NOMO-1 treated with dmso at 0.1 percent for 144 hours (cell line): ENCODE results near the gene PRRC2A.
A peak's percentile ranks its signal among the peaks of the same experiment; 100 is the strongest.

Experiments used
- DNase-seq: peaks from one replicate; lab custom pipeline; 2025; ENCODE audit not compliant: unreplicated experiment; lab: John Stamatoyannopoulos, UW

PRRC2A gene

GRCh38 chr6:31620586-31621319 is at the start of gene PRRC2A:
PRRC2A (plus strand) TSS chr6:31620715; CDS start chr6:31622790, 2,075 bp downstream.
- DNase-seq = peak; percentile 79

DNA sequence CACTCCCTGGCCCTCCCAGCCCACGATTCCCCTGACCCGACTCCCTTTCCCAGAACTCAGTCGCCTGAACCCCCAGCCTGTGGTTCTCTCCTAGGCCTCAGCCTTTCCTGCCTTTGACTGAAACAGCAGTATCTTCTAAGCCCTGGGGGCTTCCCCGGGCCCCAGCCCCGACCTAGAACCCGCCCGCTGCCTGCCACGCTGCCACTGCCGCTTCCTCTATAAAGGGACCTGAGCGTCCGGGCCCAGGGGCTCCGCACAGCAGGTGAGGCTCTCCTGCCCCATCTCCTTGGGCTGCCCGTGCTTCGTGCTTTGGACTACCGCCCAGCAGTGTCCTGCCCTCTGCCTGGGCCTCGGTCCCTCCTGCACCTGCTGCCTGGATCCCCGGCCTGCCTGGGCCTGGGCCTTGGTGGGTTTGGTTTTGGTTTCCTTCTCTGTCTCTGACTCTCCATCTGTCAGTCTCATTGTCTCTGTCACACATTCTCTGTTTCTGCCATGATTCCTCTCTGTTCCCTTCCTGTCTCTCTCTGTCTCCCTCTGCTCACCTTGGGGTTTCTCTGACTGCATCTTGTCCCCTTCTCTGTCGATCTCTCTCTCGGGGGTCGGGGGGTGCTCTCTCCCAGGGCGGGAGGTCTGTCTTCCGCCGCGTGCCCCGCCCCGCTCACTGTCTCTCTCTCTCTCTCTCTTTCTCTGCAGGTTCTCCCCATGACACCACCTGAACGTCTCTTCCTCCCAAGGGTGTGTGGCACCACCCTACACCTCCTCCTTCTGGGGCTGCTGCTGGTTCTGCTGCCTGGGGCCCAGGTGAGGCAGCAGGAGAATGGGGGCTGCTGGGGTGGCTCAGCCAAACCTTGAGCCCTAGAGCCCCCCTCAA is 48.2 kb upstream of the PRRC2A start, which contains the start of gene LTA:
Gene LTA (plus strand): TSS at position 249 of the 871 bp plus-strand sequence. CDS start 454 bp downstream, at position 703.
- no peak for DNase-seq

DNA sequence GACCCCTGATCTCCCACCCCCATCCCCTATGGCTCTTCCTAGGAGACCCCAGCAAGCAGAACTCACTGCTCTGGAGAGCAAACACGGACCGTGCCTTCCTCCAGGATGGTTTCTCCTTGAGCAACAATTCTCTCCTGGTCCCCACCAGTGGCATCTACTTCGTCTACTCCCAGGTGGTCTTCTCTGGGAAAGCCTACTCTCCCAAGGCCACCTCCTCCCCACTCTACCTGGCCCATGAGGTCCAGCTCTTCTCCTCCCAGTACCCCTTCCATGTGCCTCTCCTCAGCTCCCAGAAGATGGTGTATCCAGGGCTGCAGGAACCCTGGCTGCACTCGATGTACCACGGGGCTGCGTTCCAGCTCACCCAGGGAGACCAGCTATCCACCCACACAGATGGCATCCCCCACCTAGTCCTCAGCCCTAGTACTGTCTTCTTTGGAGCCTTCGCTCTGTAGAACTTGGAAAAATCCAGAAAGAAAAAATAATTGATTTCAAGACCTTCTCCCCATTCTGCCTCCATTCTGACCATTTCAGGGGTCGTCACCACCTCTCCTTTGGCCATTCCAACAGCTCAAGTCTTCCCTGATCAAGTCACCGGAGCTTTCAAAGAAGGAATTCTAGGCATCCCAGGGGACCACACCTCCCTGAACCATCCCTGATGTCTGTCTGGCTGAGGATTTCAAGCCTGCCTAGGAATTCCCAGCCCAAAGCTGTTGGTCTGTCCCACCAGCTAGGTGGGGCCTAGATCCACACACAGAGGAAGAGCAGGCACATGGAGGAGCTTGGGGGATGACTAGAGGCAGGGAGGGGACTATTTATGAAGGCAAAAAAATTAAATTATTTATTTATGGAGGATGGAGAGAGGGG is 47.0 kb upstream of the PRRC2A start:
- DNase-seq = no peak

DNA sequence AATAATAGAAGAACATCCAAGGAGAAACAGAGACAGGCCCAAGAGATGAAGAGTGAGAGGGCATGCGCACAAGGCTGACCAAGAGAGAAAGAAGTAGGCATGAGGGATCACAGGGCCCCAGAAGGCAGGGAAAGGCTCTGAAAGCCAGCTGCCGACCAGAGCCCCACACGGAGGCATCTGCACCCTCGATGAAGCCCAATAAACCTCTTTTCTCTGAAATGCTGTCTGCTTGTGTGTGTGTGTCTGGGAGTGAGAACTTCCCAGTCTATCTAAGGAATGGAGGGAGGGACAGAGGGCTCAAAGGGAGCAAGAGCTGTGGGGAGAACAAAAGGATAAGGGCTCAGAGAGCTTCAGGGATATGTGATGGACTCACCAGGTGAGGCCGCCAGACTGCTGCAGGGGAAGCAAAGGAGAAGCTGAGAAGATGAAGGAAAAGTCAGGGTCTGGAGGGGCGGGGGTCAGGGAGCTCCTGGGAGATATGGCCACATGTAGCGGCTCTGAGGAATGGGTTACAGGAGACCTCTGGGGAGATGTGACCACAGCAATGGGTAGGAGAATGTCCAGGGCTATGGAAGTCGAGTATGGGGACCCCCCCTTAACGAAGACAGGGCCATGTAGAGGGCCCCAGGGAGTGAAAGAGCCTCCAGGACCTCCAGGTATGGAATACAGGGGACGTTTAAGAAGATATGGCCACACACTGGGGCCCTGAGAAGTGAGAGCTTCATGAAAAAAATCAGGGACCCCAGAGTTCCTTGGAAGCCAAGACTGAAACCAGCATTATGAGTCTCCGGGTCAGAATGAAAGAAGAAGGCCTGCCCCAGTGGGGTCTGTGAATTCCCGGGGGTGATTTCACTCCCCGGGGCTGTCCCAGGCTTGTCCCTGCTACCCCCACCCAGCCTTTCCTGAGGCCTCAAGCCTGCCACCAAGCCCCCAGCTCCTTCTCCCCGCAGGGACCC is 46.1 kb upstream of the PRRC2A start:
- DNase-seq = no peak

- peak; percentile 56 for DNase-seq
These were observed 45.1 kb upstream of the PRRC2A start, which contains the start of gene TNF for GRCh38 chr6:31575335-31575901. TNF (plus strand) TSS chr6:31575565; CDS start chr6:31575742, 177 bp downstream.

DNA sequence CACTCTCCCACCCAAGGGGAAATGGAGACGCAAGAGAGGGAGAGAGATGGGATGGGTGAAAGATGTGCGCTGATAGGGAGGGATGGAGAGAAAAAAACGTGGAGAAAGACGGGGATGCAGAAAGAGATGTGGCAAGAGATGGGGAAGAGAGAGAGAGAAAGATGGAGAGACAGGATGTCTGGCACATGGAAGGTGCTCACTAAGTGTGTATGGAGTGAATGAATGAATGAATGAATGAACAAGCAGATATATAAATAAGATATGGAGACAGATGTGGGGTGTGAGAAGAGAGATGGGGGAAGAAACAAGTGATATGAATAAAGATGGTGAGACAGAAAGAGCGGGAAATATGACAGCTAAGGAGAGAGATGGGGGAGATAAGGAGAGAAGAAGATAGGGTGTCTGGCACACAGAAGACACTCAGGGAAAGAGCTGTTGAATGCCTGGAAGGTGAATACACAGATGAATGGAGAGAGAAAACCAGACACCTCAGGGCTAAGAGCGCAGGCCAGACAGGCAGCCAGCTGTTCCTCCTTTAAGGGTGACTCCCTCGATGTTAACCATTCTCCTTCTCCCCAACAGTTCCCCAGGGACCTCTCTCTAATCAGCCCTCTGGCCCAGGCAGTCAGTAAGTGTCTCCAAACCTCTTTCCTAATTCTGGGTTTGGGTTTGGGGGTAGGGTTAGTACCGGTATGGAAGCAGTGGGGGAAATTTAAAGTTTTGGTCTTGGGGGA is 44.4 kb upstream of the PRRC2A start:
- DNase-seq = no peak

GRCh38 chr6:31576897-31577578 is 43.5 kb upstream of the PRRC2A start:
- DNase-seq = no peak

DNA sequence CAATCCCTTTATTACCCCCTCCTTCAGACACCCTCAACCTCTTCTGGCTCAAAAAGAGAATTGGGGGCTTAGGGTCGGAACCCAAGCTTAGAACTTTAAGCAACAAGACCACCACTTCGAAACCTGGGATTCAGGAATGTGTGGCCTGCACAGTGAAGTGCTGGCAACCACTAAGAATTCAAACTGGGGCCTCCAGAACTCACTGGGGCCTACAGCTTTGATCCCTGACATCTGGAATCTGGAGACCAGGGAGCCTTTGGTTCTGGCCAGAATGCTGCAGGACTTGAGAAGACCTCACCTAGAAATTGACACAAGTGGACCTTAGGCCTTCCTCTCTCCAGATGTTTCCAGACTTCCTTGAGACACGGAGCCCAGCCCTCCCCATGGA is 42.9 kb upstream of the PRRC2A start:
- no peak for DNase-seq

- no peak for DNase-seq
These were observed 42.1 kb upstream of the PRRC2A start for GRCh38 chr6:31578184-31579118.

GRCh38 chr6:31579119-31579505 is 41.4 kb upstream of the PRRC2A start:
- no peak for DNase-seq

DNA sequence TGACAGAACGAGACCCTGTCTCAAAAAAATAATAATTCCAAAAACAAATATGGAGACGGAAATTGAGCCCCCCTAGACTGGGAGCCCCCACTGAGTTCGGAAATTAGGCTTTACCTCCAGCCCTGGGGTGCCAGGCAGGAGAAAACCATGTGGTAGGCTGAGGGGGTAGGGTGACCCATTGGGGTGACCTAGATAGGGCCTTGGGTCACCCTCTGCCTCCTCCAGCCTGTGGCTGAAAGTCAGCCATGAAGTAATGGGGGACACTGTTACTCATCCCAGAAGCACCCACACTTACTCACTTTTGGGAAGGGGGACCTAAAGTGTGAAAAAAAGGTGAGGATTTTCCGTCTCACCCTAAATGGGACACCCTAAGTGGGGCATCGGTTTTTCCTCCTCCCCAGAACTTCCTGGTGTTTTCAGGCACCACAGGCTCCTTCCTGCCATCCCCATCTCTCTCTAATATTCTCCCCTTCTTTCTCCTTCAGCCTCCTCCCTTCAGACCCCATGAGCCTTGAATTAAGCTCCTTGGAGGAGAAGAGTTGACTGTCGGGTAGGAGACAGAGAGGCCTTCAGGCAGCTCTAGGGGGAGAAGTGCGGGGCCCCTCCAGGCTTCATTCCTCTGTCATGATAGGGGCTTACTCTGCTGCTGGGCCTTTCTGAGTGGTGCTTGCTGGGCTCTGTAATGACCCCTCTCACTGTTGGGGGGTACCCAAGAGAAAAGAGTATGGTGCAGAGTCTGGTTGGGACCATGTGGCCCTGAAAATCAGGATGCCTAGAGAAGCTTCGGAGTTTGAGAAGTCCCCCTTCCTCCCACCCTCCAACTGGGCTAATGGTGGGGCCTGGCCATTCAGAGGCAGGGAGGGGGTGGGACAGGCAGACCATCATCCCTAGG is 40.7 kb upstream of the PRRC2A start:
- DNase-seq = no peak

DNA sequence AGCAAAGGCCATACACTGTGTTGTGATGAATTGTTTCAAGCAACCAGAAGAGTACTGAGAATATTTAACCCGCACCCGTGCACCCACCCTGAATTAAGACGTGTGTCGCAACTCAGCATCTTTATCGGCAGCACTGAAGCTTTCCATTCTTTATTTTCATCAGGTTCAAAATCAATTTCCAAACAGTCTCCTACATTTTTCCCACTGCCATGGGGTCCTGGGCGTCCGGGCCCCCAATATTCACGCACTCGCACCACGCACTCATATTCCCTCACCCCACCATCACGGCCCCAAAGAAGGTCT is 40.1 kb upstream of the PRRC2A start:
- no peak for DNase-seq

DNA sequence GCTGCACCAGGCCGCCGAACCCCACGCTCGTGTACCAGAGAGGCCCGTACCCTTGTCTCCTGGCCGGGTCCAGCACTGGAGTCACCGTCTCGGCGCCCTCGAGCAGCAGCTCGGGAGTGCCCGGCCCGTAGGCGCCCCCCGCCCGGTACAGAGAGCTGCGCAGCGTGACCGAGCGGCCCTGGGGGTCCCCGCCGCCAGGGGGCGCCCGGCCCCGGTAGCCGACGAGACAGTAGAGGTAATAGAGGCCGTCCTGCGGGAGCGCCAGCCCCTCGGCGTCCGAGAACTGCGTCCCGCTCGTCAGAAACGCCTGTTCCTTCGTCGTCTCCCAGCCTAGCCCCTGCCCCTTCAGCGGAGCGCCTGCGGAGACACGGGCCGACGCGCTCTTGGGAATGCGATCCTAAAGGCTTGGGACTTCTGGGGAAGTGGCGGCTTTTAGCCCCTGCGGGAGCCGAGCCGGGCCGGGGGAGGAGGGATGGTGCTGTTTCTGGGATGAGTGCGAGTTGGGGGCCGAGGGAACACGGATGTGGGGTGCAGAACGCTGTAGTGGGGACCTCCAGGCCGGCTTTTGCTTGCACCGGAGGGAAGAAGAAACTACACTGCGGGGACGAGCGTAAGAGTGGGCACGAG is 39.6 kb upstream of the PRRC2A start:
- DNase-seq = peak; percentile 74

- no peak for DNase-seq
These were observed 38.9 kb upstream of the PRRC2A start for GRCh38 chr6:31581434-31582229.

GRCh38 chr6:31582230-31582643 is 38.3 kb upstream of the PRRC2A start, which contains the start of gene LTB:
LTB (minus strand) TSS chr6:31582424; CDS start chr6:31582417, 7 bp downstream.
- no peak for DNase-seq
